Skin epidermis (tissue), 12 donors: Measurements from ENCODE around the gene CCDC61.
A peak's percentile ranks its signal among the peaks of the same experiment; 100 is the strongest.

Experiments
- H3K27ac ChIP-seq, 21 experiments: fragments of 200-600 bp; sonication (generic) in 11 of 21; one replicate each; pipeline ENCODE4 v1.5.0; 2020; ENCODE audit warnings: mild to moderate bottlenecking in 3 of 21, inconsistent platforms in 2 of 21, moderate library complexity in 2 of 21
- H3K4me3 ChIP-seq, 7 experiments: fragments of 200-600 bp; sonication (generic) in 2 of 7; one replicate each; pipeline ENCODE4 v1.5.0; 2020; ENCODE audit warnings: inconsistent platforms in 2 of 7, mild to moderate bottlenecking in 2 of 7, moderate library complexity in 1 of 7

CCDC61 gene

GRCh38 chr19:45972947-45973540 lies 22.2 kb upstream of the CCDC61 start:
- H3K27ac ChIP-seq: peak overlapping the region in 4 of 21 experiments; percentile 36 to 58 (median 44)
- peak overlapping the region; percentile 3 to 32 (median 18) for H3K4me3 ChIP-seq

GRCh38 chr19:45973553-45974338 lies 21.5 kb upstream of the CCDC61 start, which contains the start of gene NOVA2:
TSS of gene NOVA2 (minus strand) at chr19:45973865. CDS start at chr19:45973351, 514 bp downstream.
- H3K4me3 ChIP-seq: peak within 1 kb of the TSS; percentile 3 to 32 (median 19)
- H3K27ac ChIP-seq: peak within 1 kb of the TSS in 5 of 21 experiments; percentile 30 to 58 (median 38)

GRCh38 chr19:45975306-45976070 lies 19.8 kb upstream of the CCDC61 start:
- Histone ChIP-seq H3K4me3 (no peak overlapping the region), H3K27ac (no peak overlapping the region)

- Histone ChIP-seq H3K27ac (no peak overlapping the region), H3K4me3 (no peak overlapping the region)
Observed at GRCh38 chr19:45976178-45976577, 19.1 kb upstream of the CCDC61 start.

GRCh38 chr19:45978156-45978555 lies 17.1 kb upstream of the CCDC61 start:
- Histone ChIP-seq H3K27ac (no peak overlapping the region), H3K4me3 (no peak overlapping the region)

GRCh38 chr19:45981350-45981749 lies 13.9 kb upstream of the CCDC61 start:
- Histone ChIP-seq H3K27ac (no peak overlapping the region), H3K4me3 (no peak overlapping the region)

- Histone ChIP-seq H3K27ac (no peak overlapping the region), H3K4me3 (no peak overlapping the region)
Observed at GRCh38 chr19:45985321-45985720, 9.9 kb upstream of the CCDC61 start.

GRCh38 chr19:45990113-45990728 lies 5.0 kb upstream of the CCDC61 start:
- H3K4me3 ChIP-seq: no peak overlapping the region
- H3K27ac ChIP-seq: no peak overlapping the region

- peak overlapping the region; percentile 7 to 70 (median 45) for H3K4me3 ChIP-seq
- peak overlapping the region in 3 of 21 experiments; percentile 15 to 76 (median 68) for H3K27ac ChIP-seq
Observed at GRCh38 chr19:45994456-45994997, 740 bp upstream of the CCDC61 start.

- Histone ChIP-seq H3K4me3 (peak overlapping the region; percentile 55 to 80 (median 70)), H3K27ac (peak overlapping the region; percentile 39 to 92 (median 85))
Observed at GRCh38 chr19:45995715-45996385, 583 bp downstream of the CCDC61 start.

GRCh38 chr19:45996933-45997332 lies 1.7 kb downstream of the CCDC61 start:
- no peak overlapping the region for H3K27ac ChIP-seq
- no peak overlapping the region for H3K4me3 ChIP-seq

GRCh38 chr19:45998834-45999233 lies 3.6 kb downstream of the CCDC61 start:
- no peak overlapping the region for H3K4me3 ChIP-seq
- no peak overlapping the region for H3K27ac ChIP-seq

GRCh38 chr19:45999653-46000121 lies 4.4 kb downstream of the CCDC61 start:
- H3K4me3 ChIP-seq: no peak overlapping the region
- no peak overlapping the region for H3K27ac ChIP-seq

GRCh38 chr19:46000491-46001246 lies 5.4 kb downstream of the CCDC61 start:
- no peak overlapping the region for H3K27ac ChIP-seq
- peak overlapping the region in 3 of 7 experiments; percentile 7 to 16 (median 12) for H3K4me3 ChIP-seq

- Histone ChIP-seq H3K4me3 (no peak overlapping the region), H3K27ac (no peak overlapping the region)
Observed at GRCh38 chr19:46002678-46003275, 7.5 kb downstream of the CCDC61 start.

GRCh38 chr19:46006411-46006810 lies 11.1 kb downstream of the CCDC61 start:
- H3K27ac ChIP-seq: no peak overlapping the region
- H3K4me3 ChIP-seq: no peak overlapping the region

- no peak overlapping the region for H3K4me3 ChIP-seq
- no peak overlapping the region for H3K27ac ChIP-seq
Observed at GRCh38 chr19:46009530-46010510, 14.6 kb downstream of the CCDC61 start.
